Measurements from ENCODE around the gene MAPK4.
"Not testable (repeated sequence)": the region's sequence is repeated elsewhere in the genome, so short reads cannot be mapped to it uniquely, and the experiment has no call there.

Gene MAPK4

DNA sequence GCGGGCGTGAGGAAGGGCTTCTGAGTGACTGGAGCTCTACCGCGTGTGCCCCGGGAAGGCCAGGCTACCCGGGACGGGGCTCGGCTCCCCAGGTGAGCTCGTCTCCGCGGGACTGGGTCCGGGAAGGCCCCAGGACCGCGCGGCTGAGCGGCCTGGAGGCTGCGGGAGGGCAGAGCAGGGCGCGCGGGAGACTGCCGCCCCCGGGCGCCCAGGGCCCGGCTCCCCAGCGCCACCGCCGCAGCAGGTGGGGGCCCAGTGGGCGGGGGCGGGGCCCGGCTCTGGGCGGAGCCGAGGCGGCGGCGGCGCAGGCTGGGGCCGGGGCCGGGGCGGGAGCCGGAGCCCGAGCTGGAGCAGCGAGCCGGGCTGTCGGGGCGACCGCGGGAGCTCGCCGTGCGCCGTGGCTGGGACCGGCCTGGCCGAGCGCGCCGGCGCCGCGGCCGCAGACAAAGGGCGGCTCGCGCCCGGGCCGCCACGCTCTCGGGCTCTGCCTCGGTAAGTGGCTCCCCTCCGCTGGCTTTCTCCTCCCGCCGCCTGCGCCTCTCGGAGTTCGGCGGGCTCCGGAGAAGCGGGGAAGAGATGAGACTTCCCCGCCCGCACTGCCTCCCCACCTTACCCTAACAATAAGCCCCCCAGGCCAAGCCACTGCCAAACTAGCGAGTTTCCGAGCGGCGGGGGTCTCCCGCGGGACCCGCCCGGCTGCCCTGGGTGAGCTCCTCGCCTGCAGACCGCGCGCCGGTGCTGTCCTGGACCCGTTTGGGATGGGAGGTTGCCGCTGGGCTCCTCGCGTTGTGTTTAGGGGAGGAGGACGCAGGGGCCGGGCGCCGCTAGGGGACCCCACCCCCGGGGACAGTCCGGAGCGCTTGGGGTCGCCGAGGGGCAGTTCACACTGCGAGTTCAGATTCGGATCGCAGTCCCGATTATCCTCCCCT lies at the start of gene MAPK4:
Gene MAPK4, plus strand, starts transcription at position 336 of the 929 bp plus-strand sequence. CDS start 103,872 bp downstream, outside the sequence.
- no peak for DNase-seq

DNA sequence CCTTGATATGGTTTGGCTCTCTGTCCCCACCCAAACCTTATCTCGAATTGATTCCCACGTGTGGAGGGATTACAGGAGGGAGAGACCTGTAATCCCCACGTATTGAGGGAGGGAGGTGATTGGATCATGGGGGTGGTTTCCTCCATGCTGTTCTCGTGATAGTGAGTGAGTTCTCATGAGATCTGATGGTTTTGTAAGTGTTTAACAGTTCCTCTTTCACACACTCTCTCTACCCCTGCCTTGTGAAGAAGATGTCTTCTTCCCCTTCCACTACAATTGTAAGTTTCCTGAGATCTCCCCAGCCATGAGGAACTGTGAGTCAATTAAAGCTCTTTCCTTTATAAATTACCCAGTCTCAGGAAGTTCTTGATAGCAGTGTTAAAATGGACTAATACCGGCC lies 42.6 kb upstream of the MAPK4 start:
- not testable (repeated sequence) for DNase-seq

DNA sequence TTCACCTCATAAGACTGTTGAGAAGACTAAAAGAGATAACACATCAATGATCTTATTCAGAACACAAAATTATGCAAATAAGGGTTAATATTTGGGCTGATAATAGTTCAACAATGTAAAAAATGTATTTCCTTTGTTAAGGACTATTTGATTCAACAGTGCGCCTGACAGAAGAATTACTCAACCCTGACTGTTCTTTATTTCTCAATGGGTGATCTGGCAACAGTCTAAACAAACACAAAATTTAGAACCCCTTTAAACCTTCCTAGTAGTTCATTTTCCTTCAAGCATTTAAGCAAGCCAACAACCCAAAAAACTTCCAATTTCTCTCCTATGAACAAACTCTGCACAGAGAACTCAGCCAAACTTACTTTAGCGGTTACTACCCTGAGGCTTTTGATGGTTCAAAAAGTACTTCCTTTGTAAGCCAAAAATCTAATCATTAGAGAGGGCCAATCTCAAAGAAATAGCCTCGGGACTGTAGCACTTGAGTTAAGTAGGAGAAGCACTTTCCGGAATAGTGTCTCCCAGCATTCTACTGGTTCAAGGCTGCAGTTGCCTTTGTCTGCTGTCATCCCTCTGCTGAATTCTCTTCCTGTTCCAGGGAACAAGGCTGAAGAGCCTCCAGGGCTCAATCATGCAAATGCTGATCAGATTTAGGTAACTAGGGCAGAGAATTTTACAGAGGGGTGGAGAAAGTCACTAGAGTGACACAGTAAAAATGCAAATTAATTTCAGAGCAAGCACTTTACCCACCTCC lies 40.9 kb upstream of the MAPK4 start:
- no peak for DNase-seq

DNA sequence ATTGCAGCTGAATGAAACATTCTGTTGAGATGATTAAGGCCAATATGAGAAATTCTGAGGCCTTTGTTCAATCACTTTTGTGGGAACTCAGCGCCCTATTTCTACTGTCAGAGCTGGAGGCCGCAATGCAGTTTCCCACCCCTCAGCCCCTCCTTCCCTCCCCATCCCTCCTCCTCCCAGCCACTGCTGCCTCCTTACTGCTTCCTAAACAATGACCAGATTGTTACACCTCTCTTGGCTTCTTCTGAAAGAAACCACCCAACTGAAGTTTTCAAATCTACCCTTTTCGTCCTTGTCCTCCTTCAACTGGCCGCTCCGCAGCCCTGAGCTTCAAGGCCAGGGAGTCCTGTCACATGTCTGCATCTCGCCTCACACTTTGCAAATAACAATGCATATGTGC lies 36.7 kb upstream of the MAPK4 start:
- no peak for DNase-seq

DNA sequence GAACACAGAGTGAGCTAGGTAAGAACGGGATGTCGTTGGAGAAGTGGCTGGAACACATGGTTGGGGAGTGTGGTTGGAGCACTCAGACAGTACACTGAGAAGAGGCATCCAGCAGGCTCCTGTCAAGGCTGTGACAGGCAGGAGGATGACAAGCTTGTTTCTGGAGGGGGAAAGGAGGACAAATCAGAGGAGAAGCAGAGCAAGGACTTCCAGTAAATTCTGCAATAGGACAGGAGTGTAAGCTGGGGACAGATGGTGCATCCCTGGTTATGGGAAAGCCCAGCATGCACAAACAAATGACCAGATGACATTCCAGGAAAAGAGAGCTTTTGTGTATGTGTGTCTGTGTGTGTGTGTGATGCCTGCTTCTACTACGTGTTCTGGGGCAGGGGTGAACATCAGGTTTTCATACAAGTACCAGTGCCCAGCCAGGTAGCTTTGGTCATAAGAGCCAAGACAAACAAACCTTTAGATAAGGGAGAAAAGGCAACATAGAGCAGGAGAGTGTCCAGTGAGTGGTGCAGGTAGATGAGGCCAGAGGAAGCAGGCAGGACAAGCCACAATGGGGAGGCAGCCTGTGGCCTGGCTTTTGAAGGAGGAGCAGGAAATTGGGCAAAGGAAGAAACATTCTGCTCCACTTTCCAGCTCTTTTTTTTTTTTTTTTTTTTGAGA lies 32.1 kb upstream of the MAPK4 start:
- DNase-seq, result no peak

DNA sequence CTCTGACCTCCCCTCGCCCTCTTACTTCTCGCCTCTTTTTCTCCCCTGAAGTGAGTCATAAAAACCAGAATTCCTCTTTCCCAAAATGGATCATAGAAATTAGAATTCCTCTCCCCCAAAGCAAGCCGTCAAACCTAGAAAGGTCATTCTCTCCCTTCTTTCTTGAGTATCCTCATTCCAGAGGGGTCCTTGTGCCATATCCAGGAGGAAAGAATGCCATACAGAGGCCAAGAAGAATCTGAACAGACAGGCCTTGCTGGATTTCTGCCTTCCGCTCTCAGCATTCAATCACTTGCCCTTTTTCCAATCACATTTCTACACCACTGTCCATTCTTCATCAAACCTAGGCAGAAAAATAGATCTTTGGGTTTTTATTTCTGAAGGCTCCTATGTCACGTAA lies 31.1 kb upstream of the MAPK4 start:
- no peak for DNase-seq

DNA sequence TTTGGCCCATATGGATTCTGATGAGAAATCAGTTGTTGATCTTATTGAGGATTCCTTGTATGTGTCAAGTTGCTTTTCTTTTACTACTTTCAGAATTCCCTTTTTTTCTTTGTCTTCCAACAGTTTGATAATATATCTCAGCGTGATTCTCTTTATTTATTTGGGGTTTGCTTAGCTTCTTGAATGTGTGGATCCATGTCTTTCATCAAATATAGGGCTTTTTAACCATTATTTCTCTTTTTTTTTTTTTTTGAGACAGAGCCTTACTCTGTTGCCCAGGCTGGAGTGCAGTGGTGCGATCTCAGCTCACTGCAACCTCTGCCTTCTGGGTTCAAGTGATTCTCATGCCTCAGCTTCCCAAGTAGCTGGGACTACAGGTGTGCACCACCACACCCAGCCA lies 26.1 kb upstream of the MAPK4 start:
- DNase-seq, result not testable (repeated sequence)

DNA sequence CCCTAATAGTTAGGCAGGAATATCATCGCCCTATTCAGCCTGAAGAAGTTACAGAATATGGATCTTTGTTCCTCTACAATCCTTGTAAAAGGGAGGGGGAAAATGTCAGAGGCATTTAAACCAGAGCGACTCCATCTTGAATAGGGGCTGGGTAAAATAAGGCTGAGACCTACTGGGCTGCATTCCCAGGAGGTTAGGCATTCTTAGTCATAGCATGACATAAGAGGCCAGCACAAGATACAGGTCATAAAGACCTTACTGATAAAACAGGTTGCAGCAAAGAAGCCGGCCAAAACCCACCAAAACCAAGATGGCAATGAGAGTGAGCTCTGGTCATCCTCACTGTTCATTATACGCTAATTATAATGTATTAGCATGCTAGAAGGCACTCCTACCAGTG lies 15.4 kb upstream of the MAPK4 start:
- DNase-seq, result not testable (repeated sequence)

DNA sequence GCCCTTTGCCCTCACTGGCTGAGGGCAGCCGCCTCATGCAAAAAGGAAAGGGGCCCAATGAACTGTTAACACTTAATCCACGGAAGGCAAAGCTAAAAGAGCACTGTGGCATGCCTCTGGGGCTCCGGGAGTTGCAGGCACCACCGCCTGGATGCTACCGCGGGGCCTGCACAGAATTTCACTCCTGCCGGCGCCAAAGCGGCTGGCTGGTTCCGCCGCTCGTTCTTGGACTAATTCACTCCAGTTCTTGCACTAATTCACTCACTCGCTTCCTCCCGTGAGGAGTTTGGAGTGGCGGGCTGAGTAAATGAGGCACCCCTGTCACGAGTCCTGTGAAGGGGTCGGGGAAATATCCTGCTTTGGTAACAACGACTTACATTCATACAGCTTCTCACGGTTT lies 14.0 kb upstream of the MAPK4 start:
- no peak for DNase-seq

DNA sequence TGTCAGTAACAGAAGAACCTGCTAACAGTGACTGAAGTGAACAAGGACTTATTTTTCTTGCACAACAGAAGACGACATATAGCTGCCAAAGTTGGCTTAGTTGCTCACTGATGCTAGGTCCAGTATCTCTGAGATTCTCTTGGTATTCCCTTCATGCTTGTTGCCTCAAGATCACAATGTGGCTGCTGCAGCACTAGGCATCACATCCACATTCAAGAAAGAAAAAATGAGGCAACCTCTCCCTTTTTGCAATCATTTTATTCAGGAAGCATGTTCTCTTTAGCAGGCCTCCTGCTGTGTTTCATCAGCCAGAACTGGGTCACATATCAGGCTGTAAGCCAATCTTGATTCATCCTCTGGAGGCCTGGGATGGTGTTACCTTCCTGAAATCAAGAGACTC lies 11.7 kb upstream of the MAPK4 start:
- no peak for DNase-seq

DNA sequence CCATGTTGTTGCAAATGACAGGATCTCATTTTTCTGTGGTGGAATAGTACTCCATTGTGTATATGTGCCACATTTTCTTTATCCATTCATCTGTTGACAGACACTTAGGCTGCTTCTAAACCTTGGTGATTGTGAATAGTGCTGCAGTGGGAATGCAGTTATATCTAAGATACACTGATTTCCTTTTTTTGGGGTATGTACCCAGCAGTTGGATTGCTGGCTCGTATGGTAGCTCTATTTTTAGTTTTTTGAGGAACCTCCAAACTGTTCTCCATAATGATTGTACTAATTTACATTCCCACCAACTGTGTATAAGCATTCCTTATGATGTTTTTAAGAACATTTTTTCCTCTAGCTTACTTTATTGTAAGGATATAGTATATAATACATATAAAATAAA lies 8.2 kb upstream of the MAPK4 start:
- not testable (repeated sequence) for DNase-seq

DNA sequence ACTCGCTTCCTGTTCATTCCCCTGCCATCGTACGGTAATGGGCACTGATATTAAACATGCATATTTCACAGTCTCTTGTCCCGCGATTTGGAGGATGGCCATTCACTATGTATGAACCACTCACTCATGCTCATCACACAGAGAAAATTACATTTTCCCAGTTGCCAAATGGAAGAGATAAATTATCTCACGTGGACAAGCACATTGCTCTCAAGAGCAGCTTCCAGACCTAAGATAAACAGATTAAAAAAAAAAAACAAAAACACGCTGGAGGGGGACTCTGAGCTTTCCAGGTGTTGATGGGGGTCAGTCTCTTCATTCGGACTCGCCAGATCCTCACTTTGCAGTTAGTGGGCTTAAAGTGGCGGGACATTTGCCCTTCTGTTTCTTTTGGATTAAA lies 1.7 kb upstream of the MAPK4 start:
- DNase-seq, result no peak

DNA sequence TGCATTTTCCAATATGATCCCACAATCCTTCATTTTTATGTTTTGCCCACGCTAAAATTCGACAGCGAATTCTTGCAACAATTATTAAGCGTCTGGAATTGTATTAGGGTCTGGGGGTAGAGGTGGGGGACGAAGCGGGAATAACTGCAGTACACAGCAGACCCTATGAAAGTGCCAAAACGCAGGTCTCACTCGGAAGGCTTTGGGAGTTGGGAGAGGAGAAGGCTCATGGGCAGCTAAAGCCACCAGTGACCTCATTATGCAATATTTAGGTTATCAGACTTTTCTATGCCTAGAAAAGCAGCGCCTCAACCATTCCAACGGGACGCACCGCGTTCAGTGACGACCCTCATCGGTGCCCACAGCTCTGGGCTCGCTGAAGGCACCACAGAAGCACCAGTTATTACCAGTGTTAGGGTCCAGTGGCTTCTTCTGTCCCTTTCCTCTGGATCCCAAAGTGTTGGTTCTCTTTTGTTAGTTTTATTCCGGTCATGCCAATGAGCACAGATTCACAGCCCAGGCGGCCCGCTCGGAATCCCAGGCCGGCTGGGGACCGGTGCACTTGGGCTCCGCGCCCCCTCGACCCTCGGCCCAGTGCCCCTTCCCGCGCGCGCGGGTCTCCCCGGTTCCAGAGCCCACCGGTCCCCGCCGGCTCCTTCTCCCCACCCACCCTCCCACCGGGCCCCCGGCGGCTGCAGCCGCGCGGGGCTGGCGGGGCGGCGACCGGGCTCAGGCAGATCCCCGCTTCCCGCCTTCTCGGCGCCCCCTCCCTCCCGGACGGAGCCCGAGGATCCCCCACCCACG lies 737 bp upstream of the MAPK4 start:
- DNase-seq, result no peak

DNA sequence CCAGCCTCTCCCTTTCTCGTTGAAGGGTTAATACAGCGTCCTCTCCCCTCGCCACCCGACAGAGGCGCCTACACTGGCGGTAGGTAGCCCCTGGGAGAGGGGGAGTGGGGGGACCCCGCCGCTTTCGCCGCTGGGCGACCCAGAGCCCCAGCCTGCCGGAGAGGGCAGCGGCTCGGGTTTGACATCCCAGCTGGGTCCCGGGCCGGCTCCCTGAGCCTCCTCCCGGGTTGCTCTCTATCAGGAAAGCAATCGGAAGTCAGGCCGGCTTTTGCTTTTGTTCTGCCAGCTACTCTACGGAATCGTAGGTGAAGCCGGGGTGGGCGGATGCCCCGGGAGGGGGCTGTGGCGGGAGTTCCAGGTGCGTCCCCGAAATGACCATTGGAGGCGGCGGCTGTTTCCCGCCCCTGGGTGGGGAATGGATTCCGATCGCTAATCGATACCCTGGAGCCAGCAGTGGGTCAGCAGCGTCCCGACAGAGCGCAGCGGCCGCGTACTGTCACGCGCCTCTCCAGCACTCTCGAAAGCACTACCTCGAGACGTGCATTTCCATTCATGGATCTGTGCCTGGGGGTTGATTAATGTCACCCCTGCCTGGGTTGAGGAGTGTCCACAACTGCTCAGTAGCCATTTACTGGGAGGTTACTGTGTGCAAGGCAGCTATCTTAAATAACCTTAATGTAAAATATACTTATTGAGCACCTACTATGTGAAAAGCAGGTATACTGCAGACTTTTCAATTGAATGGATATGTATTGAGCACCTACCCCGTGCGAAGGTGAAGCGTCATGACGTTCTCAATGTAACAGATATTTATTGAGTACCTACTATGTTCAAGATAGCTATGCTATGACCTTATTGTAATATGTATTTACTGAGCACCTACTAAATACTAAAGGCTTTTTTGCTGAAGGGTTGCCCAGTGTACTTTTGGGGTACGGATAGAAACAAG lies 1.1 kb downstream of the MAPK4 start:
- DNase-seq, result no peak

DNA sequence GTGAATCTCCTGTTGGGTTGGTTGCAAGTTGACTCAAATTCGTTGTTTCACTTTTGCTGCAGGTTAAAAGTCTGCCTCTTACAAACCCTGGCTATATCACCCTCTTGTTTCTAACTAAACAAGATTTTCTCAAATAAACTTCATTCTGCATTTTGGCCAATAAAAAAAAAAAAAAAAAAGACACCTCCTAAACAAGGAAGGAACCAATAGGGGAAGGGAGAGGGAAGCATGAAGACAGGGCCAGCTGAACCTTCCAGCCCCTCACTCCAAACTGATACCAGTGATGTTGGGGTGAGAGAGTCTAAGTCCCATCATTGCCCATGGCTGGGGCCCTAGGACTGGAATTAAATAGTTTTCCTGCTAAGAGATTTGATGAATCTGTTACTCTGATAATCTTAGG lies 2.4 kb downstream of the MAPK4 start:
- DNase-seq, result not testable (repeated sequence)

DNA sequence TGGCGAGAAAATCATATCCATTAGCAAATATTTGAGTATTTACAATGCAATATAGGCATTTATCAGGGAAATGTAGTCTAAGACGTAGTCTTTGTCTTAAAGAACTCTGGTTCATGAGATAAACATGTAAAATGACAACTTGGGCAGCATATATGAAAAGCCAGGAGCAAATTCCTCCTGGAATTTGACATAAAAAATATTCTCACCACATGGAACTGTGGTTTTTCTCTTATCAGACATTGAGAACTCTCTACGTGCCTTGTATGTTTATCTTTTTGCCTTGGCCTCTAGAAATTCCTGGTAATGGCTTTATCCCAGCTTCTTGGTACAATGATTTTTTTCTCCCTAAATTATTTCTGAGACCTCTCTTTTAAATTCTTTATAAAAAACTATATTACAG lies 2.8 kb downstream of the MAPK4 start:
- DNase-seq, result no peak

DNA sequence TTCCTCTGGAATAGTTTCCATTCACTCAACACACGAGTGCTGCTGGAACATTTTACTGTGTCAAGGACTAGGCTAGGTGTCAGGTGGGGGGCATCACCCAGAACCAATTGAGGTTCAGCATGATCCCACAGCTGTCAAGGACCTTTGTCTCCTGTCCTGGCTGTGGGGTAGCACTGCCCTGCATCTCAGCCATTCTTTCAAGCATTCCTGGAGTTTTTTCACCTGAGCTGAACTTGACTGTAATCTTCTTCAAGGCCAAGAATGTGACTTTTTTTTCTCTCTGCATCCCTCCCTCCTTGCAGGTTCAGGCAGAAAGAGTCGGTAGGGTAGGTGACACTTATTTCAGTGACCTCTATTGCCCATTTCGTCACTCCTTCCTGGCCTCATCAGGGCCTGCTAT lies 3.5 kb downstream of the MAPK4 start:
- no peak for DNase-seq

DNA sequence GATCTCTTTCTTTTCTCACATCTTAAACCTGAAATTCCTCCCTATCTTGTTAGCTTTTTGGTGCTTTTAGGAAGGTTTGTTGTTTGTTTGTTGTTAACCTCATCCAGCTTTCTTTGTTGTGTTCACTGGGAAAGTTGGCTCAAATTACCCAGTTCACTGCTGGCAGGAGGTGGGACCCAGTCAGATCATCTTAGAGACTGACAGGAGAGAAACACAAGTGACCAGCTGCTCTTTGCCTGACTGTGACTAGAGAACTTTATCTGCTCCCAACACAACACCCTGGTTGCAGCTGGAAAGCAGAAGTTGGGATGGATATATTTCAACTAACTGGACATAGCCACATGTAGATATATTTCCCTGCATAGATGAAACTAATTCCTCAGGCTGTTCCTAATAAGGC lies 10.0 kb downstream of the MAPK4 start:
- DNase-seq, result no peak

DNA sequence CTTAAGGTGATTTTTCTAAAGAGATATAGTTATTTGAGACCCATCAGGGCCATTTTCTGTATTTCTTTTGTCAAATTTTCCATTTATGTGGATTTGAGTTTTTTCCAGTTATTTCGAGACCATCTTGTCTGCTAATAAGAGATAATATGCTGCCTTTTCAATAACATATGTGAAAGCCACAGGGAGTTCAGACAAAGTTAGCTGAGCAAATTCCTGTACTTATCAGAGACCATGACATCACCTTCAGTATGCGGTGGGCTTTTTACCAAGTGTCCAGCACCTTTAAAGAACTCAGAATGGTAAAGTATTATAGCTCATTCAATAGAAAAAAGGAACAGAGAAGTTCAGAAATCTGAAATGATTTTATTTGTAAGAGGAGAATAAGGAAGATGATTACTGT lies 11.7 kb downstream of the MAPK4 start:
- DNase-seq, result no peak

DNA sequence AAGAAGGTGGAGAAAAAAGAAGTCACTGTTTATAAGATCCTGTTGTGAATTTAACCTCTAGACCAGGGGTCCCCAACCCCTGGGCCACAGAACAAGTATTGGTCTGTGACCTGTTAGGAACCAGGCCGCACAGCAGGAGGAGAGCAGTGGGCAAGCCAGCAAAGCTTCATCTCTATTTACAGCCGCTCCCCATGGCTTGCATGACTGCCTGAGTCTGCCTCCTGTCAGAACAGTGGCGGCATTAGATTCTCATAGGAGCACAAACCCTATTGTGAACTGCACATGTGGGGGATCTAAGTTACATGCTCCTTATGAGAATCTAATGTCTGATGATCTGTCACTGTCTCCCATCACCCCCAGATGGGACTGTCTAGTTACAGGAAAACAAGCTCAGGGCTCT lies 13.3 kb downstream of the MAPK4 start:
- DNase-seq, result not testable (repeated sequence)

DNA sequence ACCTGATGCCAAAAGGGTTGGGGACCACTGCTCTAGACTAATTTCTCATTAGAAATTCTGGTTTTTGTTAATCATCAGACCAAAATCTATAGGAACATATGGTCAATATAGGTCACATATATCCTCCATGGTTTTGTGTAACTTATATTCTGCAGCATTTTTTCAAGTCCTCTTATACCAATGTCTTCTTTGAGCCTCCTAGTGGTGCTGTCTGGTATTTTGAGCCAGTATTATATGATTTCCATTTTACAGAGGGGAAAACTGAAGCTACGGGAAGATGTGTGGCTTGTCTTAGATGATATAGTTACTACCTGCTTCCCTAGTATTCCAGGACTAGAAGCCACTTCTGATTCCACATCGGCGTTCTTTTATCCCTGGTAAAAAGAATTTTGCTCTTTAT lies 13.8 kb downstream of the MAPK4 start:
- no peak for DNase-seq

DNA sequence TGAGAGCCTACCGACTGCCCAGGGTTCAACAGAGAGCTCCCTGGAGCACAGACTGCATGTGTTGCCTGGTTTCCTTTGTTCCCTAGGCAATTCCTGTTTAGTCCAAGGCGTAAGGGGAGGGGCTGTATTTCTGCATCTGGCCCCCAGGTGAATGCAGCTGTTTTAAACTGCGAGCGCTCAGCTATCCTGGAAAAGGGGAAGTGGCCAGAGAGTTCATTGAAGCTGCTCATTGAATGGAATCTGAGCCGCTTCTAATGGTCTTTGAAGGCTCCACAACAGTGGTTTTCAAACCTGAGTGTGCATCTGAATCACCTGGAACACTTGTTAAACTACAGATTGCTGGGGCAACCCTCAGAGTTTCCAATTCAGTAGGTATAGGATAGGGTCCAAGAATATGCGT lies 18.1 kb downstream of the MAPK4 start:
- DNase-seq, result no peak
